ENCODE data around the gene RNPEPL1. TPM values are rescaled to one million over a fixed set of nuclear protein-coding genes. Genes with fewer than 3 reads are reported as not detected.
A peak's percentile ranks its signal among the peaks of the same experiment; 100 is the strongest.

RNPEPL1 gene
- total RNA-seq, 3 donors from 2014 or later: 22.4 to 57.9 (median 42.3) TPM

DNA sequence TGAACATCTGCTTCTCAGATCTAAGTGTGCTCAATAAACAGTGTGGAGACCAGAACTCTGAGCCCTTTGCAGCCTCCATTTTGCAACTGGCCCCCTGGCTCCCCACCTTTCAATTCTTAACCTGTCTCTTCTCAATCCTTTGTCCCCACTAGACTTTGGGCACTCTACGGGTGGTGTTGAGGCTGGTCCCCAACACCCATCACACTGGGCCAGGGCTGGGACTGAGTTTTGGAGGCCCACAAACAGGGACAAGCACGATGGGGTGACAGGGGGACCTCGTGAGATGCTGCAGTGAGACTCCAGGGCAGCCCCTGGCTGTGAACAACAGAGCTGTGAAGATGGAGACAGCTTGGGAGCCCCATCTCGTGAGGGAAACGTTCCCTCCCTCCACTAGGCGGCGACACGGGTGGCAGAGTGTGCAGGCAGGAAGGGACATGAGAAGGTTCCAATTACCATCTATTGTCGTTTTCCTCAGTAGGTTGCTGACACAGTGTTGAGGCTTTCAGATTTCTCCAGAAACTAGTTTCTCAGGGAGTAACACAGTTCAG is 11.7 kb upstream of the RNPEPL1 start:
- TF ChIP-seq POLR2AphosphoS5 (IDR thresholded peaks at IDR 0.05) (no peak), POLR2A (IDR thresholded peaks at IDR 0.05) (no peak), CTCF (IDR thresholded peaks at IDR 0.05) (peak in 1 of 3 donors; percentile 26)
- Histone ChIP-seq H3K36me3 (no peaks in the 10 kb centered on the region), H3K9me3 (no peaks in the 10 kb centered on the region), H3K27ac (no peak overlapping the region), H3K4me3 (peak overlapping the region; percentile 46 to 86 (median 64)), H3K4me1 (peaks cover 4 to 10% of the 10 kb centered on the region in 2 donors), H3K27me3 (no peaks in the 10 kb centered on the region)
- DNase-seq (ENCODE audit: low spot score in 2 of 2): peak in 1 of 2 donors; percentile 50
- intact Hi-C loops (cut with DNase I; ENCODE audit: low total_unique reads): no loop called here

DNA sequence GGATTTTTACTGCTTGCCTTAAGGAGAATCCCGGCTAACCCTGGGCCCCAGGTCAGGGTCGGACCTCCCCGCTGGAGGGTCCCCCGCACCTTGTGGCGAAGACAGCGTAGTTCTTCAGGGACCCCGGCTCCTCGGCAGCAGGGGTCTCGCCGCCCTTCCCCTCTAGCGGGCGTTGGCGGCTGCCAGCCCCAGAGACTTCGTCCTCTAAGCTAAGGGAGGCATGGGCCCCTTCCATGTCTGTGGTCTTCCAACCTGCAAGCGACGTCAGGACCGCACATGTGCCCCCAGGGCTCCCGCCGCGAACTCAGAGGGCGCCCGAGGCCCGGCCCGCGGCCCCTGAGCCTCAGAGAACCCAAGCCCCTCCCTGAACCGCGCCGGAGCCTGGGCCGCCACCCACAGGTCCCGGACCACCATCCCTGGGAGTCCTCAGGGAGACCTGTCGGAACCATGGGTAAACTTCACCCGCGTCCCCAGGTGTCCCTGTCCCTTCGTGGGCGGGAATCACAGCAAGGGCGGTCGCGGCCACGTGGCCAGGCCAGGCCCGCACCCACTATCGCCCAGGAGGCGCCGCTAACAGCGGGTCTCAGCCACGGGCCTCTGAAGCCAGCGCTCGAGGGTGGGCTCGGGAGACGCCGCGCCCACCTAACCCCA is 11.1 kb upstream of the RNPEPL1 start:
- H3K9me3 ChIP-seq: no peaks in the 10 kb centered on the region
- H3K4me1 ChIP-seq: peaks cover 4 to 10% of the 10 kb centered on the region in 2 donors
- peak overlapping the region; percentile 46 to 86 (median 64) for H3K4me3 ChIP-seq
- TF ChIP-seq POLR2A (IDR thresholded peaks at IDR 0.05): no peak
- TF ChIP-seq CTCF (IDR thresholded peaks at IDR 0.05): no peak
- no peak for TF ChIP-seq POLR2AphosphoS5 (IDR thresholded peaks at IDR 0.05)
- intact Hi-C loops (cut with DNase I; ENCODE audit: low total_unique reads): no loop called here
- H3K27ac ChIP-seq: no peak overlapping the region
- no peaks in the 10 kb centered on the region for H3K27me3 ChIP-seq
- no peak for DNase-seq (ENCODE audit: low spot score in 2 of 2)
- no peaks in the 10 kb centered on the region for H3K36me3 ChIP-seq

- Histone ChIP-seq H3K4me3 (peak within 1 kb of the TSS; percentile 46 to 86 (median 64)), H3K36me3 (no peaks in the 10 kb centered on the region), H3K27me3 (no peaks in the 10 kb centered on the region), H3K4me1 (peaks cover 4 to 10% of the 10 kb centered on the region in 2 donors), H3K9me3 (no peaks in the 10 kb centered on the region), H3K27ac (no peak within 1 kb of the TSS)
- no peak for DNase-seq (ENCODE audit: low spot score in 2 of 2)
- intact Hi-C loops (cut with DNase I; ENCODE audit: low total_unique reads): no loop called here
- no peak for TF ChIP-seq POLR2AphosphoS5 (IDR thresholded peaks at IDR 0.05)
- TF ChIP-seq POLR2A (IDR thresholded peaks at IDR 0.05): no peak
- TF ChIP-seq CTCF (IDR thresholded peaks at IDR 0.05): no peak
These were observed 10.5 kb upstream of the RNPEPL1 start, which contains the start of gene ANKMY1 for GRCh38 chr2:240557808-240558207. ANKMY1 (minus strand) TSS chr2:240557988; CDS start chr2:240557335, 653 bp downstream.

- DNase-seq (ENCODE audit: low spot score in 2 of 2): no peak
- Histone ChIP-seq H3K4me1 (peaks cover 4 to 10% of the 10 kb centered on the region in 2 donors), H3K9me3 (no peaks in the 10 kb centered on the region), H3K27ac (no peak overlapping the region), H3K4me3 (peak overlapping the region; percentile 46 to 86 (median 64)), H3K36me3 (no peaks in the 10 kb centered on the region), H3K27me3 (no peaks in the 10 kb centered on the region)
- TF ChIP-seq CTCF (IDR thresholded peaks at IDR 0.05) (no peak), POLR2A (IDR thresholded peaks at IDR 0.05) (no peak), POLR2AphosphoS5 (IDR thresholded peaks at IDR 0.05) (no peak)
- intact Hi-C loops (cut with DNase I; ENCODE audit: low total_unique reads): no loop called here
These were observed 10.0 kb upstream of the RNPEPL1 start for GRCh38 chr2:240558236-240558761.

DNA sequence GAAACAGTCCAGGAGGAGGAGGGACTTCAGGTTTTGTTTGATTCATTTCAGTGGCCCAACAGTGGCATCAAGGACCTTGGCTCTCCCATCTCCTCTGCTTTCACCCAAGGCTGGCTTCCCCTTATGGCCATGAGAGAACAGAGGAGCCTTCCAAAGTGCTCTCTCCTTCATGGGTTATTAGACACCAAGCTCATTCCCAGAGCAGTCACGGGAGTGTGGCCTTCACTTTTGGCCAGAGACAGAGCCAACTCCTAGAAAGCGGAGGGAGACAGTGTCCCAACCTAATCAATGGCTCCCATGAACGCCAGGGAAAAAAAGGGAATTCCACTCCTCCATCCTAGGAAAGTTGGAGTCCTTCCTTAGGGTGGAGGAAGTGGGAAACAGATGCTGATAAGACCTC is 9.0 kb upstream of the RNPEPL1 start:
- Histone ChIP-seq H3K27ac (no peak overlapping the region), H3K36me3 (no peaks in the 10 kb centered on the region), H3K27me3 (no peaks in the 10 kb centered on the region), H3K4me1 (peaks cover 4 to 10% of the 10 kb centered on the region in 2 donors), H3K4me3 (no peak overlapping the region), H3K9me3 (no peaks in the 10 kb centered on the region)
- TF ChIP-seq POLR2A (IDR thresholded peaks at IDR 0.05) (no peak), CTCF (IDR thresholded peaks at IDR 0.05) (no peak), POLR2AphosphoS5 (IDR thresholded peaks at IDR 0.05) (no peak)
- intact Hi-C loops (cut with DNase I; ENCODE audit: low total_unique reads): no loop called here
- DNase-seq (ENCODE audit: low spot score in 2 of 2): peak in 1 of 2 donors; percentile 5

All from breast epithelium (tissue), 4 donors.